ENCODE data around the gene CREB5.

CREB5 gene

DNA sequence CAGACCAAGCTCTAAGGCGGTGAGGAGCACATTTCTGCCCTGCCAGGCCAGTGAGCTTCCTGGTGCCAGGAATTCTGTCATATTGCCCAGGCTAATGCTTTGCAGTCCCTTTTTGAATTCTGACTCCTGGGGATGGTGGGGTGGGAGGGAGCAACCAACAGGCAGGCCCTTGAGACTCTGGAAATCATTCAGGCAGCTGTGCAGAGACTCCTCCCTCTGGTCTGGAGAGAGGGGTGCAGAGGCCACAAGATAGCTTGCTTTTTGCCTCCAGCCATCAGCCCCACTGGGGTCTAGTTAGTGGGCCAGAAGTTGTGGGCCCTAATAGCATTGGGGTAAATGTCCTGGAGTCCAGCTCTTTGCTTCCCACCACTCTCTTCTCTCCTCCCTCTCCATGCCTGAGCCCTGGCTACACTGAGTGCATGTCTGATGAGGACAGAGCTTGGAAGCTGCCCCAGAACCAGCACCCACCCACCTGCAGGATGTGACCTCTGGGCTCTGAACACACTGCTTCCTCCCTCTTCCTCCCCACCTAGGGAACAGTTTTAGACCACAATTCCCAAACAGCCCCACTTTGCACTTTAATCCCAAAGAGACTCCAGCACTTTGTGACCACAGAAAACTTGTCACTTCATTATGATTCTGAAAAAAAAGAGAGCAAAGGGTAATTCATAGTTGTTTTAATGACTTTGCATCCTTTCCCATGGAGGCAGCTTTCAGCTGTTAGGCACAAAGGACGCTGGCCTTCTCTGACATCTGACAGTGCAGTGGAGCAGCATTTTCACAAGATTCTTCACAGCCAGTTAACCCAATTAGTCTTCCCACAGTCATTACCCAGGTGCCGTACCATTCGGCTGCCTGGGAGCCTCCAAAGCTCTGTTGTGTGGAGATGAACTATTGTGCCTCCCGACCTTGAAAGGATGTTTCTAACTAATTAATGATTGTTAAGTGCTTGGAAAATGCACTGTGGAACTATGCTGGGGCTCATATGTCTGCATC, 283.3 kb downstream of the CREB5 start:
- no peak for TF ChIP-seq GATA2 (IDR thresholded peaks at IDR 0.05; ENCODE audit: low read depth, low read length)
- no peak for TF ChIP-seq GATA3 (IDR thresholded peaks at IDR 0.05; ENCODE audit: low read depth, low read length)

DNA sequence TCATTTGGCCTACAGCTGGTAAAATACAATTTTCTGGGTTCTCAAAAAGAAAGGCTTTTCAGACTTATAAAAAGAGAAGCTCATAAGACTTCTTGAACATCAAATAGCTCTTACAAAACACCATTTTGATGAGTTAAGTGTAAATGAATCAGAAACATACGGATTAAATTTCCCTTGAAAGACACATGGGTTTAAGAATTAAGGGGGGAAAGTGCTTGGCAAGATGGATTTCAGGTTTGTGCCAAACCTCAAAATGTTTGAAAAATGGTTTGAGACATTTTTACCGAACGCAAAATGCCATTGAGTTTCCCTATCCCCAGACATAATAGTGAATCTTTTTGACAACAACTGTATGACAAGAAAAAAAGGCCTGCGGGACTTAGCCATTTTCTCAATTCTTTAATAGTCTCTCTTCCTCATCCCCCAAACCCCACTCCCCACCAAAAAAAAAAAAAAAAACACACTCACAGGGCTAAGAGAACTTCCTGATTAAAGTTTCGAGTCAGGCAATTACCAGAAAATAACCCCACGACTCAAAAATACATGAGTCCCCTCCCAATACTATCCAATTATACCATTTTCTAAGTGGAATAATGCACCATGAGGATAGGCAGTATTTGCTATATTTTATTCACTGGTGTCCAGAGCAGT, 285.7 kb downstream of the CREB5 start:
- TF ChIP-seq GATA2 (IDR thresholded peaks at IDR 0.05; ENCODE audit: low read depth, low read length) (no peak), GATA3 (IDR thresholded peaks at IDR 0.05; ENCODE audit: low read depth, low read length) (no peak)

DNA sequence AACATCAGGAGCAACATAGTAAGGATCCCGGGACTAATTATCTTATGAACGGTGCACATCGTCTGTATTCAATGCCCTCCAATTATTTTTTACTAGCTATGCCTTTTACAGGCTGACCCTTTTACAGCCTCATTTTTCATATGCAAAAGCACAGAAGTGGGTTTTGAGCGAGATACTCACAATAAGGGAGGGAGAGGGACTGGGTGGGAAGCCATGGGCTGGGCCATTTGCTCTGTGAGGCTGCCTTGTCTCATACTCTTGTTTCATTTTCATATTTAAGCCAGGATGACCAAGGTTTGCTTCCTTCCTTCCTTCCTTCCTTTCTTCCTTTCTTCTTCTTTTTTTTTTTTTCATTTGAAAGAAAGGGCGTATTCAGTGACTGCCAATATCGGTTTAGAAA, 286.5 kb downstream of the CREB5 start:
- no peak for TF ChIP-seq GATA2 (IDR thresholded peaks at IDR 0.05; ENCODE audit: low read depth, low read length)
- TF ChIP-seq GATA3 (IDR thresholded peaks at IDR 0.05; ENCODE audit: low read depth, low read length): no peak

DNA sequence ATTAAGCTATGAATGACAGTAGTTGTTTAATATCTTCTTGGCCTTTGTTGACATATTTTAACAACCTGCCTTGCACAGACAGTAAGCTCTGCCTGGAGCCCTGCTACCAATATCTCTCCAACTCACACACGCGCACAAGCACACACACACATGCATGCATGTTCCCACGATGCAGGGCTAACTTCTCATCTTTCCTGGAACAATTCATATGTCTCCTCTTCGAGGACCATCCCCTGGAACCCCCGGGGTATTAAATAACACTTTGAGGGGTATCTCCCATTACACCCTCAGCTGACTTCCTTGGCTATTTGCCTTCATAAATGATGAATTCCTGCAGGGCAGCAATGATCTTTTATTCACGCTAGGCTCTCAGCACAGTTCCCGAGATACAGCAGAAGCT, 287.8 kb downstream of the CREB5 start:
- TF ChIP-seq GATA3 (IDR thresholded peaks at IDR 0.05; ENCODE audit: low read depth, low read length) (no peak), GATA2 (IDR thresholded peaks at IDR 0.05; ENCODE audit: low read depth, low read length) (no peak)

DNA sequence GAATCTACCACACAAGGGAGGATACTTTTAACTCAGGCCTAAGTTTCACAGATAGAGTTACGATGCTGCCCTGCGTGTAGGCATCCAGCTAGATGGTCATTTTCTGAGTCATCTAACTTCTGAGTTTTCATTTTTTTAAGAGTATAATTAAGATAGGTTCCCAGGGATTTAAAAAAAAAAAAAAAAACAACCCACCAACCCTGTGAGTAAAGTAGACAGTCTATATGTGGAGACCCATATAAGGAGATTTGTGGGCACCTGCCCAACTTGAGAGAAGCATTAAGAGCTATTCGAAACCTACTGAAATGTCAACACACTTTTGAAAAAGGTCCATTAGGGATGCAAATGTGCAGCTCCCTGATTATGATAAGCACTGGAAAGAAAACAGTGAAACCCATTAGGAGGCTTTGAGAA, 288.5 kb downstream of the CREB5 start:
- TF ChIP-seq GATA2 (IDR thresholded peaks at IDR 0.05; ENCODE audit: low read depth, low read length): no peak
- no peak for TF ChIP-seq GATA3 (IDR thresholded peaks at IDR 0.05; ENCODE audit: low read depth, low read length)

DNA sequence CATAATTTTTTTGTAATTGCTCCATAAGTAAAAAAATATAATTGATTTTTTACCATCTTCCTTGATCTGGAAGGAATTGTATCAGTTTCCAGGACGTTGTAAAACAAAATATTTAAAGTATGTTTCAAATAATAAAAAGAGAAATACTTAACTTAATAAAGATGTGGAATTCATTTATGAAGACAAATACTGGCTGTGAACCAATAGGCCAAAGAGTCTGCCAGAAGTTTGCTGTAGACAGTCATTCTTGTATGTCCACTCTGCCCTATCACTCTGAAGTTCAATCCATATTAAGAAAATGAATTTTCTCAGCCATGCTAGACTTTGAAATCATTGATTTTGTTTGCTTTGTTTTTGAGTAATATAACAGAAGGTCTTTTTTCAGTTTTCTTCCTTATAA, 289.4 kb downstream of the CREB5 start:
- no peak for TF ChIP-seq GATA3 (IDR thresholded peaks at IDR 0.05; ENCODE audit: low read depth, low read length)
- no peak for TF ChIP-seq GATA2 (IDR thresholded peaks at IDR 0.05; ENCODE audit: low read depth, low read length)

DNA sequence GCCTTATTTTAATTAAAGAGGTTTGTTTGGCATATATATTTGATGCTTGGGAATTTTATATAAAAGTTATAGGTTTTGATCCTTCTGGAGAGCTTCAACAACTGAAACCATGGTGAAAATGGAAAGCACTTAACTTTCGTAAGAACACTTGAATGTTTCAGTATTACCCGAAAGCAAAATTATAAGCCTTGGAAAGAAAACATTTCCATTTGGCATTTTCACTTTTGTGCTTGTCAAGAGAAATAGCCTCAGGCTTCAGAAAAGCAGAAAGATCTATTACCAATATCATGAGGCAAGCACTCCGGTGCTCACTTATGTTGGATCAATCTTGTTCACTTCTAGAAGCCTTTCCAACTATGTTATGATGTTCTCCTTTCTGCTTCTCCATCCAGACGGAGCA, 289.9 kb downstream of the CREB5 start:
- no peak for TF ChIP-seq GATA3 (IDR thresholded peaks at IDR 0.05; ENCODE audit: low read depth, low read length)
- TF ChIP-seq GATA2 (IDR thresholded peaks at IDR 0.05; ENCODE audit: low read depth, low read length): no peak

DNA sequence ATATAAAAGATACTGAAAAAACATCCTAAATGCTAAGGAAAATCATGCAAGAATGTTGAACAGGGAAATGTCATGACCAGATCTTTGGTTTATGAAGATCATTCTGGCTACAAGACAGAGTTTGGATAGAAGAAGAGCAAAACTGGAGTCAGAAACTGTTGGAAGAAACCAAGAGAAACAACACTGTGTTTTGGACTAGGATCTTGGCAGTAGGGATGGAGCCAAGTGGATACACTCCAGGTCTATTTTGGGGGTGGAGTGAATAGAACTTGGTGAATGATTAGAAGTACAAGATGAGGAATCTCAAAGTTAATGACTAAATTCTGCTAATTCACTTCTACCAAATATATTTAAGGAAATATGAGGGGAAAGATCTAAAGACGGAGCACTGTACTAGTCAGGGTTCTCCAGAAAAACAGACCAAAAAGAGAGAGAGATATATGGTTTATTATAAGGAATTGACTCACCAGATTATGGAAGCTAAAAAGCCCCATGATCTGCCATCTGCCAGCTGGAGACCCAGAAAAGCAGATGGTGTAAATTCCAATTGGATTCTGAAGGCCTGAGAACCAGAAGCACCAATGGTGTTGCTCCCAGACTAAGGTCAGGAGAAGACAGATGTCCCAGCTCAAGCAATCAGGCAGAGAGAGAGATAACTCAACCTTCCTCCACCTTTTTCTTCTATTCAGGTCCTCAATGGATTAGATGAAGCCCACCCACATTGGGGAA, 290.9 kb downstream of the CREB5 start:
- no peak for TF ChIP-seq GATA3 (IDR thresholded peaks at IDR 0.05; ENCODE audit: low read depth, low read length)
- TF ChIP-seq GATA2 (IDR thresholded peaks at IDR 0.05; ENCODE audit: low read depth, low read length): no peak

DNA sequence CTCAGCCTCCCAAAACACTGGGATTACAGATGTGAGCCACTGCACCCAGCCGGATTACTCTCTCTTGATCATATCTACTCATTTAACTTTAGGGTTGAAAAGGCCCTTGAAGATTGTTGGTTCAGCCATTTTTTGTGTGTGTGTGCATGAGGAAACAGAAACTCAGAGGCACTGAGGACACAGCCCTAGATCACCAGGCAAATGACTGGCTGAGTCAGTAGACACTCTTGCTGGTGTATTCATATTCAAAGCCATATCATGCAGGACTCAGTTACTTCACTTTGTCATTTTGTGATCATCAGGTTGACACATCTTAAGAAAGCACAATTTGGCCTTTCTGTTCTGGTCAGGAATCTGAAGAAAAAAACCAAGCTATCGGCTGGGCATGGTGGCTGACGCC, 292.4 kb downstream of the CREB5 start:
- TF ChIP-seq GATA2 (IDR thresholded peaks at IDR 0.05; ENCODE audit: low read depth, low read length) (no peak), GATA3 (IDR thresholded peaks at IDR 0.05; ENCODE audit: low read depth, low read length) (no peak)

DNA sequence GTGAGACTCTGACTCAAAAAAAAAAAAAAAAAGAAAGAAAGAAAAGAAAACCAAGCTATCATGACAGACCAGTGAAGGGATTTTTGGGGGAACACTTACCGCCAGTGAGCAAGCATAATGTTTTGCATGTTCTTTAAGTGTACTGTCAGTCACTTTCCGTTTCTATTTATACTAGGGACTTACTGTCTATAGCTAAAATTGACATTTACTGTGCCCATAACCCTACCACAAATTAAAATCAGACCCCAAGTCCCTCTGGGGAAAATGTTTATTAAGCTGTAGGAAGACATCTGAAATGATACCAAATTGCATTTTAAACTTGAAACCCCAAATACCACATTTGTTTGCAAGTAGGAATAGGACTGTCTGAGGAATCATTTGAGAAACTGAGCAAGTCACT, 293.0 kb downstream of the CREB5 start:
- no peak for TF ChIP-seq GATA2 (IDR thresholded peaks at IDR 0.05; ENCODE audit: low read depth, low read length)
- TF ChIP-seq GATA3 (IDR thresholded peaks at IDR 0.05; ENCODE audit: low read depth, low read length): no peak

DNA sequence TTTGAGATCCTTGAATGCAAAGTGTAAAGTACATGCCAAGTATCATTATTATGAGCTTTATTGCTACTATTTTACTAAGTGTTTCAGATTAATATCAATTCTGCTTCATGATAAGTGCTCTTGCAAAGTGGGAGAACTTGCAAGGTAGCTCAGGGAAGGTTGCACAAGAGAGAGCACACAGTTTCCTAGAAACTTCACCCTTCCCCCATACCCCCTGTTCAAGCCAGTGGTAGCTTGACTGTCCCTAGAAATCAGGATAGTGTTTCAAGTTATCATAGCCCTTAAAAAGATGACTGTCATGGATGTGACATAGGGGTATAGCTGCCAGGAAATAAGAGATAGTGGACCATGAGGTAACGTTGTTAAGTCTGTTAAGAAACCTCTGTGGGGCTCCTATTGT, 294.3 kb downstream of the CREB5 start:
- TF ChIP-seq GATA2 (IDR thresholded peaks at IDR 0.05; ENCODE audit: low read depth, low read length) (no peak), GATA3 (IDR thresholded peaks at IDR 0.05; ENCODE audit: low read depth, low read length) (no peak)

DNA sequence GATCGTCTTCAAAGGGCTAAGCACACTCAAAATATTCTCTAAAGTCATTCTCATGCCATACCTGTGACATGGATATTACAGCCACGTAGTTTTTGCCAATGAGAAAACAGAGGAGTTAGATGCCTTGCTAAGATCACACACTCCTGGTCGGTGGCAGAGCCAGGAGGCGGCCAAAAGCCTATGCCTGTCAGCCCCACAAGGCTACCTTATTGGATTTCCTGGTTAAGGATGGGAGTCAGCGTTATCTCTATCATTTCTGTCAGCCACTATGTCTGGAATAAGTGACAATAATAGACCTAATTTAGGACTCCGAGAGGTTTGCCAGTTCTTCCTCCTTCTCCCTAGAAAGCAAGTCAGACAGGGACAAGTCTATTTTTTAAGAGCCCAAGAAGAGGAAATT, 295.0 kb downstream of the CREB5 start:
- TF ChIP-seq GATA2 (IDR thresholded peaks at IDR 0.05; ENCODE audit: low read depth, low read length): peak; percentile 26; the same call in 1 of the 2 replicates
- no peak for TF ChIP-seq GATA3 (IDR thresholded peaks at IDR 0.05; ENCODE audit: low read depth, low read length)

DNA sequence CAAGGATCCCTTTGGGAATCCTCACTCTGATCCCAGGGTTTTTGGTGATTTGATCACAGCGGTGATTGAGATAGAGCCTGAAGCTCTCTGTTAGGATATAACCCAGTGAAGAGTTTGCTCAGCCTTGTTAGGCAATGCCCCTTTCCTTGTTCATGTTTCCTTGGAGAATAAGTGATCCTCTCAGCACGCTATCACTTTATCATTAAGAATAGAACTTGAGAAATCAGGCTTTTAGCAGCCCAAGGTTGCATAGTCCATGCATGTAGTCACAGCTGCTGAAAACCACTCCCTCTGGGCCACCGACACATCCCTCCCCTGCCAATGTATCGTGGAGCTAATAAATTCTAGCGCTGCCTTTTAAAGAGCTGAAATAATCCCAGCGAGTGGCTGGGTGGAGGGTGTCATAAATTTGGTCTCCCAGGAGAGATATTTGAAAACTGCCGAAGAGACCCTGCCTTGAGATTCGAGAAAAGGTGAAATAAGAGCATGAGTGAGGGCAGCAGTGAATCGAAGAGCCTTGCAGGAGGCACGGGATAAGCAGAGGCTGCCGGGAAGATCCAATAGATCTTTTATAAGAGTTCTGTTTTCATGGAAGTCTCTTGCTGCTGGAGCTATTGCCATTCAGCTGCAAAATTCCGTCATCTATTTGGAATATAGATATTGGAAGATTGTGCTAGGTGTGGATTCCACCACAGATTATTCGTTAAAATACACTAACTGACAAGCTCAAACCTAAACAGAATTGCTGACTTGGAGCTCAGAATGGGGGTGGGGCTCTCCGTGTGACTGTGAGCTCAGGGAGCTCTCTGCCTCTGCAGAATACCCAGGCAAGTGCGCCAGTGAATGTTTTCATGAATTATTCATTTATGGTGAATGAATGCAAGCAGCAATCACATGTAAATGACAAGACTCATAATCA, 296.0 kb downstream of the CREB5 start:
- TF ChIP-seq GATA3 (IDR thresholded peaks at IDR 0.05; ENCODE audit: low read depth, low read length): no peak
- no peak for TF ChIP-seq GATA2 (IDR thresholded peaks at IDR 0.05; ENCODE audit: low read depth, low read length)

Measured in SH-SY5Y (cell line).